ENCODE data around the gene MARCHF10.

DNA sequence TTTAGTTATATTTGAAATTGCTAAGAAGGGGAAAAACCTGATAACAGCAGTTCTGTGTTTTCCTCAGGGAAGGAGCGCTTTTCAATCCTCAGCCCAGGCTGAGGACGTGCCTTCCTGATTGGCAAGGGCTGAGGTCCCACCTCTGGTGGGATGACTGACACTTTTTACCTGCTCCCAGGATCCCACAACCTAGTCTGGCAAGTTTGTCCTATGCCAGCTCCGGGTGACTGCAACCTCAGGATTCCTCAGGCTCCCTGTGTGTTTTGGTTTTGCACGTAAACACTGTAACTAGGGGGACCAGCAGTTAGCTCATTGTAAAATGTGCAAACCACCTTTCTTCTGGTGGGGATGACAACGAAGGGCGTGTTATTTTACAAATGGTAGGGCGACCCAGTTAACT lies 7.5 kb downstream of the MARCHF10 start:
- no peak for TF ChIP-seq EZH2phosphoT487 (IDR thresholded peaks at IDR 0.05; ENCODE audit: insufficient read depth, low read depth)
- no peak for TF ChIP-seq EZH2 (IDR thresholded peaks at IDR 0.05; ENCODE audit: insufficient read depth, poor library complexity, severe bottlenecking)
